RWPE1 (cell line): ENCODE measurements around the gene SCRN1.
"Not testable (repeated sequence)": the region's sequence is repeated elsewhere in the genome, so short reads cannot be mapped to it uniquely, and the experiment has no call there.

Experiments used
- CTCF ChIA-PET: fragments of 350-600 bp; sonication (Branson Sonifier 250); formaldehyde crosslinking; extraction: SDS; loops from one replicate; lab custom pipeline; 2021; lab: Yijun Ruan, JAX
- POLR2A ChIA-PET: fragments of 400-600 bp; formaldehyde crosslinking; extraction: SDS; loops from one replicate; lab custom pipeline; 2020; ENCODE audit warnings: antibody characterized with exemption; ENCODE audit not compliant: low non-redundant PET; lab: Yijun Ruan, JAX
- DNase-seq: peaks from one replicate; pipeline ENCODE4 v3.0.0; 2012; ENCODE audit warnings: low spot score
- H3K27ac ChIP-seq: fragments of 450-650 bp; 2 replicates; pipeline ENCODE4 v1.5.1; 2017
- TF ChIP-seq, protein P1 (sequence below): fragments of 450-650 bp; conservative IDR thresholded peaks from 2 replicates; pipeline ENCODE4 v1.5.1; 2017; ENCODE audit warnings: low read depth, mild to moderate bottlenecking

The SCRN1 gene

DNA sequence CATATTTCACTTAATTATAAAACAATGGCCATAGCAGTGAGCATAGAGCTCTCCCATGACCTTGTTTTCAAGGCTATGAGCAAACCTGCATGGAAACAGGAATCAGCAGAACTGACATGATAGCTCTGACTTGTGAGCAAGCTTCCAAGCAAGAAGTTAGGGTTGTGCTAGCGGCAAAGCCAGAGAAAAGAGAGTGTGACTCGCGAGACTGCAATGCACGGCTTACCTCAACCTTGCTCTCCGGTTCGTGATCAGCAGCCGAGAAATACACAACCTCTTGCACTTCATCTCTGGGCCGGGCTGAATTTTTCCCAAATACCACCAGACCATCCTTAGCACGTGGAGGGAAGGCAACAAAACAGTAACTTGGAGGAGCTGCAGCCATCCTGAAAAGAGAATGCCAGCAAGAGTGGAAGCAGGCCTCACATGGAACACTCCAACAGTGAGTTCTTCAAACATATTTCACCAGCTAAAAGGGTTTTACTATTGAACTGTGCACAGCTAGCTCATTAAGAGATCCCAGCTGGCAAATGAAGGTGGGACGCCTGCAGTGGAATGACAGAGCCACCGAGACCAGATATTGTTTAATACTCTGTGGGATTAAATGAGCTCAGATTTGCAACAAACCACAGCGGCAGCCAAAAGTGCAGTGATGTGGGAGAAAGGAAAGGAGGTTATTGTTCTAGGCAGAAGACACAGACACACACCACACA lies 20.8 kb downstream of the SCRN1 start:
- peak overlapping the region; percentile 62 for H3K27ac ChIP-seq
- DNase-seq, result peak; percentile 48
- CTCF ChIA-PET, result interaction anchor here (0.6 to 1.6 kb wide), 2 partner anchors 13 to 564 kb away, joined by 3 read pairs; no protein-coding TSS in a partner anchor
- POLR2A ChIA-PET, result no interaction called here
- TF ChIP-seq, protein P1, sequence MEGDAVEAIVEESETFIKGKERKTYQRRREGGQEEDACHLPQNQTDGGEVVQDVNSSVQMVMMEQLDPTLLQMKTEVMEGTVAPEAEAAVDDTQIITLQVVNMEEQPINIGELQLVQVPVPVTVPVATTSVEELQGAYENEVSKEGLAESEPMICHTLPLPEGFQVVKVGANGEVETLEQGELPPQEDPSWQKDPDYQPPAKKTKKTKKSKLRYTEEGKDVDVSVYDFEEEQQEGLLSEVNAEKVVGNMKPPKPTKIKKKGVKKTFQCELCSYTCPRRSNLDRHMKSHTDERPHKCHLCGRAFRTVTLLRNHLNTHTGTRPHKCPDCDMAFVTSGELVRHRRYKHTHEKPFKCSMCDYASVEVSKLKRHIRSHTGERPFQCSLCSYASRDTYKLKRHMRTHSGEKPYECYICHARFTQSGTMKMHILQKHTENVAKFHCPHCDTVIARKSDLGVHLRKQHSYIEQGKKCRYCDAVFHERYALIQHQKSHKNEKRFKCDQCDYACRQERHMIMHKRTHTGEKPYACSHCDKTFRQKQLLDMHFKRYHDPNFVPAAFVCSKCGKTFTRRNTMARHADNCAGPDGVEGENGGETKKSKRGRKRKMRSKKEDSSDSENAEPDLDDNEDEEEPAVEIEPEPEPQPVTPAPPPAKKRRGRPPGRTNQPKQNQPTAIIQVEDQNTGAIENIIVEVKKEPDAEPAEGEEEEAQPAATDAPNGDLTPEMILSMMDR, result no peak

DNA sequence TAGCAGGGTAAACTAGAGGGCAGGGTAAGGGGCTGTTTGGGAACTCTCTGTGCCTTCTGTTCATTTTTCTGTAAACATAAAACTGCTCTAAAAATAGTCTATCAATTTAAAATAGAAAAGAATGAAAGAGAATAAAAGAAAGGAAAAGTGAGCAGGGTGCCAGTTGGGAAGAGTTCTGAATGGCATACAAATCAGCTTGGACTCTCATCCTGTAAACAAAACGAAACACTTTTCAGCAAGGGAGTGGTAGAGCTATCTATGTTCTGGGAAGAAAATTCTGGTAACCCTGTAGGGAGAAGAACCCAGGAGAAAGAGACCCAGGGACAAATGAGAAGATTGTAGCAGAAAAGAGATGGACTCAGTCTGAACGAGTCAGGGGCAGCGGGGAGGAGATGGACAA lies 24.6 kb downstream of the SCRN1 start:
- ChIA-PET CTCF (no interaction called here), POLR2A (no interaction called here)

DNA sequence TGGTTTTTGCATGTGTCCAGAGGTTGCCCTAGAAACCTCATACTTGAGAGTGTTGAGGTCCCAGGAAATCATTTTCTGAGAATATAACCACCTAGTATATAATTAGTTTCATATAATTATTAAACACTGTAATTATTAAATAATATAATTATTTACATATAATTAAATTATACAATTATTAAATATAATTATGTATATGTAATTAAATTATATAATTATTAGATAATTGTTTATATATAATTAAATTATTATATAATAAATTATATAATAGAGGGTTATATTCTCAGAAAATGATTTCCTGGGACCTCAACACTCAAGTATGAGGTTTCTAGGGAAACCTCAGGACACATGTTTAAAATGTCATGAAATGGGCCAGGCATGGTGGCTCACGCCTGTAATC lies 27.6 kb downstream of the SCRN1 start:
- H3K27ac ChIP-seq, result no peak overlapping the region
- no peak for DNase-seq
- POLR2A ChIA-PET, result no interaction called here
- TF ChIP-seq, protein P1, result no peak
- CTCF ChIA-PET, result interaction anchor here (0.6 kb wide), 1 partner anchor 14 kb away, joined by 4 read pairs; no protein-coding TSS in a partner anchor

More for the DNA sequence above, 24.6 kb downstream of the SCRN1 start:
- TF ChIP-seq, protein P1, result no peak
- DNase-seq, result no peak
- no peak overlapping the region for H3K27ac ChIP-seq

DNA sequence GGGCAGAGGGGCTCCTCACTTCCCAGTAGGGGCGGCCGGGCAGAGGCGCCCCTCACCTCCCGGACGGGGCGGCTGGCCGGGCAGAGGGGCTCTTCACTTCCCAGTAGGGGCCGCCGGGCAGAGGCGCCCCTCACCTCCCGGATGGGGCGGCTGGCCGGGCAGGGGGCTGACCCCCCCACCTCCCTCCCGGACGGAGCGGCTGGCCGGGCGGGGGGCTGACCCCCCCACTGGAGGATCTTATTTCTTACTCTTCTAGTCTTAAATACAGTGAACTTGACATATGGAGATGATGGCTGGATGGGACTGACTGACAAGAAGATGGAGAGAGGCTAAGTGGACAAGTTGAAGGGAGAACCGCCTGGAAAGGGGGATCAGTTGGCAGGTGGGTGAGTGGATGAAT lies 28.0 kb downstream of the SCRN1 start:
- POLR2A ChIA-PET, H3K27ac ChIP-seq, CTCF ChIA-PET, DNase-seq: not testable (repeated sequence)

DNA sequence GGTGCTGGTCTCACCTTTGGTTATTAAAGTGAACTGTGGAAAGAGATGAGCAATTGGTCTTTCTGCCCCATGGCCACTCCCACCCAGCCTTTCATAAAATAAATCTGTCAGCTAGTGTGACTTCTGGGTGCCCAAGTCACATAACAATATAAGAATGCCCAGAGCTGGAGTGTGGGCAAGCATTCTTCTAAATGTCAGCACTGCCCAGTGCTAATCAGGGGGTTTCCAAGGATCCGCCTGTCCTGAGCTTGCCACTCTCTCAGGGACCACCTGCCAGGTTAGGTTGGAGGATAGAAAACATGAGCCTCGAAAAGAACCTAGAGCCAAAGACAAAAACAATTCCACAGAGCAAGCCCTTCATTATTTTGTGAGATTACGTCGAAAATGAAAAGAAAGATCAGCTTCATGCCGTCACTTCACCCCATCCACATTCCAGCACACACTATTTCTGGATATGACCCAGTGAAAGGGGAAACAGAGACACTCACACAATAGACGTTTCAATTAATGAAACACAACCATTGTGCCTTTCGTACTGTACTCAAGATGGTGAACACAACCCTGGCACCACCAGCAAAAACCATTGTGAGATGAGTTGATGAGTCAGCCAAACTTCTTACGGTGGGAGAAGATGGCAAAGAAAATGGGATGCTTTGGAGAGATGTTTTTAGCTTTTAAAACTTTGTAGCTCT lies 30.8 kb downstream of the SCRN1 start:
- ChIA-PET CTCF (no interaction called here), POLR2A (no interaction called here)
- TF ChIP-seq, protein P1, result no peak
- DNase-seq, result no peak
- H3K27ac ChIP-seq, result no peak overlapping the region

DNA sequence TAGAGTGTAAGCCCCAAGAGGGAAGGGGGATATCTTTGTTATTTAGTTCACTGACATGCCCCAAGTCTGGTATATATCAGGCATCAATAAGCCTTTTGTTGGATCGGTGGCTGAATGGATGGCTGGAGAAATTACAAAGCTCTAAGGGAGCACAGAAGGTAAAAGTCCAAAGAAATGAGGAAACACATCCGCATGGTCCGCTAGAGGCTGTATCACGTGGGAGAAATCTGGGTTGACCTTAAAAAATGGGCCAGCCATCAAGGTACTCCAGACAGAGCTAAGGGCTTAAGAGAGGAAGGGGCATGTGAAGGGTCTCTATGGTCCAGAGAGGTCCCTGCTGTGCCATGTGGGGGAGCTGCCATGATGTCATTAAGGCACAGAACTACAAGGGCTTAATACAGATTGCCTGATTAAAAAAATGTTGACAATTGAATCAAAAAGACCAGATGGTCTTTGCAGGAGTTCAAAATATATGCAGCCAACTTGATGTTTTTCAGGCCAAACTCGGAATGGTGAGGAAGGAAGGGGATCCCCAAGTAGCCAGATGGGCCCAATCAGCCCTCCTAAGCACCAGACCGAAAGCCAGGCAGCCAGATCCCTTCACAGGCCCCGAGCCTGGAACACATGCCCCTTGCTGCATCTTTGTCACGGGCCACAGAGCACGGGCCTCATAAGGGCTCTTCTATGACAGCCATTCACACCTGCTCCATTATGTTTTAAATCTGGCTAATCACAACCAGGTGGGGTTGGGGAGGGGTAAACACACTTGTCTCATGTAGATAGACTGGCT lies 31.9 kb downstream of the SCRN1 start:
- TF ChIP-seq, protein P1, result no peak
- CTCF ChIA-PET, result interaction anchor here (0.5 to 0.6 kb wide), 2 partner anchors 119 to 210 kb away, joined by 3 read pairs; no protein-coding TSS in a partner anchor
- no peak overlapping the region for H3K27ac ChIP-seq
- POLR2A ChIA-PET, result no interaction called here
- DNase-seq, result no peak
